ENCODE data around the gene RFC3. TPM values are rescaled to one million over a fixed set of nuclear protein-coding genes. Genes with fewer than 3 reads are reported as not detected.

Gene RFC3
- total and polyA plus RNA-seq, 2 of the 13 experiments (the other 11 are each of a cell fraction or from before 2014, with no cell fraction given): 16.0 to 55.7 TPM

DNA sequence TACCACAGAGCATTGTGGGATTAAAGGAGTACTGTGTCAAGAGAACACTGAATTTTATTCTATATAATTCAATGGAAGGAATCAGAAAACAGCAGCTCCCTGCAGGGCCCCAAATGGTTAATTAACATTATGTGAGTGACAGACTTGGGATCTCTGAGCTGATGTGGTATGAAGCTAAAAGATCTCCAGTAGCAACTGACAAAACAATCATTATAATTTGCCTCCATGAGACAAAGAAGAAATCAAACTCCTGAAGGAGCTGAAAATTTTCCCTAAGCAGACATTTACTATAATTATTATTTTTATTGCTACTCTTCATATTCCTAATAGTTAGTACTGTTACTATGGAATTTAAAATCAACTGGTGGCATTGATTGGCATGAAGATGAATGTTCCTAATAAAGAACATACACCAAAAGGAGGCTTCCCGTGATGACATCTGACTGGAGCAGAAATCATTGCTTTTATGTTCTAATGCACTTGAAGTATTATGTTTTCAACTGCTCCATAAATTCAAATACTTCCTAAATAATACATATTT lies 28.8 kb upstream of the RFC3 start:
- Histone ChIP-seq H3K27me3 (ENCODE audit: control insufficient read depth in 1 of 2, insufficient read depth in 2 of 2, low read length in 2 of 2) (peaks cover 0 to 2% of the 10 kb centered on the region in 2 experiments; a peak in 1 of 5 replicates), H3K79me2 (ENCODE audit: insufficient read depth, low read length) (no peaks in the 10 kb centered on the region), H3K4me1 (ENCODE audit: insufficient read depth, low read length) (peaks cover 6% of the 10 kb centered on the region; the same call in 1 of the 2 replicates), H3K4me2 (ENCODE audit: low read depth, low read length) (no peak overlapping the region), H2AFZ (ENCODE audit: low read length) (no peak overlapping the region), H3K9me3 (ENCODE audit: low read length) (no peaks in the 10 kb centered on the region), H3K9ac (ENCODE audit: insufficient read depth, low read depth, low read length) (no peak overlapping the region), H4K20me1 (ENCODE audit: insufficient read depth, low read length) (no peaks in the 10 kb centered on the region), H3K27ac (ENCODE audit: extremely low read length, insufficient read depth, low read length) (no peak overlapping the region), H3K36me3 (replicated peaks in 1 of 2; ENCODE audit: control insufficient read depth in 1 of 2, insufficient read depth in 2 of 2, low read length in 2 of 2) (no peaks in the 10 kb centered on the region), H3K4me3 (replicated peaks in 1 of 3; ENCODE audit: insufficient read depth in 1 of 3, low read depth in 2 of 3, low read length in 3 of 3) (no peak overlapping the region)
- 3% methylated on average over 1 of the region's 1 CpG for WGBS (ENCODE audit: low lambda C conversion rate)
- DNase-seq (ENCODE audit: low spot score): no peak
- FAIRE-seq: no peak
- ATAC-seq: no peak
- TF ChIP-seq ZNF672 (CRISPR knock-in tag; IDR thresholded peaks at IDR 0.05) (no peak), PCBP2 (optimal IDR thresholded peaks at IDR 0.05; ENCODE audit: low read depth, low read length, poor library complexity, severe bottlenecking) (no peak), ZNF207 (IDR thresholded peaks at IDR 0.05; ENCODE audit: borderline replicate concordance) (no peak), HIVEP1 (CRISPR knock-in tag; IDR thresholded peaks at IDR 0.05) (no peak), ZNF678 (CRISPR knock-in tag; IDR thresholded peaks at IDR 0.05) (no peak)
- TF ChIP-seq, protein P1, sequence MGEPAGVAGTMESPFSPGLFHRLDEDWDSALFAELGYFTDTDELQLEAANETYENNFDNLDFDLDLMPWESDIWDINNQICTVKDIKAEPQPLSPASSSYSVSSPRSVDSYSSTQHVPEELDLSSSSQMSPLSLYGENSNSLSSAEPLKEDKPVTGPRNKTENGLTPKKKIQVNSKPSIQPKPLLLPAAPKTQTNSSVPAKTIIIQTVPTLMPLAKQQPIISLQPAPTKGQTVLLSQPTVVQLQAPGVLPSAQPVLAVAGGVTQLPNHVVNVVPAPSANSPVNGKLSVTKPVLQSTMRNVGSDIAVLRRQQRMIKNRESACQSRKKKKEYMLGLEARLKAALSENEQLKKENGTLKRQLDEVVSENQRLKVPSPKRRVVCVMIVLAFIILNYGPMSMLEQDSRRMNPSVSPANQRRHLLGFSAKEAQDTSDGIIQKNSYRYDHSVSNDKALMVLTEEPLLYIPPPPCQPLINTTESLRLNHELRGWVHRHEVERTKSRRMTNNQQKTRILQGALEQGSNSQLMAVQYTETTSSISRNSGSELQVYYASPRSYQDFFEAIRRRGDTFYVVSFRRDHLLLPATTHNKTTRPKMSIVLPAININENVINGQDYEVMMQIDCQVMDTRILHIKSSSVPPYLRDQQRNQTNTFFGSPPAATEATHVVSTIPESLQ (CRISPR knock-in tag; conservative IDR thresholded peaks at IDR 0.05): no peak
- TF ChIP-seq, protein P2, sequence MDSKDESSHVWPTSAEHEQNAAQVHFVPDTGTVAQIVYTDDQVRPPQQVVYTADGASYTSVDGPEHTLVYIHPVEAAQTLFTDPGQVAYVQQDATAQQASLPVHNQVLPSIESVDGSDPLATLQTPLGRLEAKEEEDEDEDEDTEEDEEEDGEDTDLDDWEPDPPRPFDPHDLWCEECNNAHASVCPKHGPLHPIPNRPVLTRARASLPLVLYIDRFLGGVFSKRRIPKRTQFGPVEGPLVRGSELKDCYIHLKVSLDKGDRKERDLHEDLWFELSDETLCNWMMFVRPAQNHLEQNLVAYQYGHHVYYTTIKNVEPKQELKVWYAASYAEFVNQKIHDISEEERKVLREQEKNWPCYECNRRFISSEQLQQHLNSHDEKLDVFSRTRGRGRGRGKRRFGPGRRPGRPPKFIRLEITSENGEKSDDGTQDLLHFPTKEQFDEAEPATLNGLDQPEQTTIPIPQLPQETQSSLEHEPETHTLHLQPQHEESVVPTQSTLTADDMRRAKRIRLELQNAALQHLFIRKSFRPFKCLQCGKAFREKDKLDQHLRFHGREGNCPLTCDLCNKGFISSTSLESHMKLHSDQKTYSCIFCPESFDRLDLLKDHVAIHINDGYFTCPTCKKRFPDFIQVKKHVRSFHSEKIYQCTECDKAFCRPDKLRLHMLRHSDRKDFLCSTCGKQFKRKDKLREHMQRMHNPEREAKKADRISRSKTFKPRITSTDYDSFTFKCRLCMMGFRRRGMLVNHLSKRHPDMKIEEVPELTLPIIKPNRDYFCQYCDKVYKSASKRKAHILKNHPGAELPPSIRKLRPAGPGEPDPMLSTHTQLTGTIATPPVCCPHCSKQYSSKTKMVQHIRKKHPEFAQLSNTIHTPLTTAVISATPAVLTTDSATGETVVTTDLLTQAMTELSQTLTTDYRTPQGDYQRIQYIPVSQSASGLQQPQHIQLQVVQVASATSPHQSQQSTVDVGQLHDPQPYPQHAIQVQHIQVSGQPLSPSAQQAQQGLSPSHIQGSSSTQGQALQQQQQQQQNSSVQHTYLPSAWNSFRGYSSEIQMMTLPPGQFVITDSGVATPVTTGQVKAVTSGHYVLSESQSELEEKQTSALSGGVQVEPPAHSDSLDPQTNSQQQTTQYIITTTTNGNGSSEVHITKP (CRISPR knock-in tag; IDR thresholded peaks at IDR 0.05; ENCODE audit: low read depth): no peak
- ChIA-PET CTCF (ENCODE audit: low intra/inter-chr PET ratio, low total read pairs) (no interaction called here), POLR2A (interaction anchor here (1.4 kb wide), 1 partner anchor 12 kb away, joined by 3 read pairs; no protein-coding TSS in a partner anchor)
- in situ Hi-C loops (cut with HindIII; ENCODE audit: extremely low pct_ligation_motif_present, low pct_unique_long_range_greater_than_20kb) (loop anchor here (25.0 kb wide), 1 partner anchor 1373 kb away; no protein-coding TSS in a partner anchor), intact Hi-C loops (cut with micrococcal nuclease; ENCODE audit: unreplicated experiment) (no loop called here)
- no TSS peak for BruUV-seq (replicated peaks)
